Mammary microvascular endothelial cell (primary cell): ENCODE measurements around the gene XRCC6. TPM values are rescaled to one million over a fixed set of nuclear protein-coding genes. Genes with fewer than 3 reads are reported as not detected.

Experiments used
- total RNA-seq: library from RNA; depleted of rRNA; stranded (reverse); fragments of >200 nt; gene quantifications from 2 replicates; pipeline ENCODE4 v1.2.3, GENCODE V29; 2015

The XRCC6 gene
- total RNA-seq, result 431 and 469 TPM in 2 replicates

DNA sequence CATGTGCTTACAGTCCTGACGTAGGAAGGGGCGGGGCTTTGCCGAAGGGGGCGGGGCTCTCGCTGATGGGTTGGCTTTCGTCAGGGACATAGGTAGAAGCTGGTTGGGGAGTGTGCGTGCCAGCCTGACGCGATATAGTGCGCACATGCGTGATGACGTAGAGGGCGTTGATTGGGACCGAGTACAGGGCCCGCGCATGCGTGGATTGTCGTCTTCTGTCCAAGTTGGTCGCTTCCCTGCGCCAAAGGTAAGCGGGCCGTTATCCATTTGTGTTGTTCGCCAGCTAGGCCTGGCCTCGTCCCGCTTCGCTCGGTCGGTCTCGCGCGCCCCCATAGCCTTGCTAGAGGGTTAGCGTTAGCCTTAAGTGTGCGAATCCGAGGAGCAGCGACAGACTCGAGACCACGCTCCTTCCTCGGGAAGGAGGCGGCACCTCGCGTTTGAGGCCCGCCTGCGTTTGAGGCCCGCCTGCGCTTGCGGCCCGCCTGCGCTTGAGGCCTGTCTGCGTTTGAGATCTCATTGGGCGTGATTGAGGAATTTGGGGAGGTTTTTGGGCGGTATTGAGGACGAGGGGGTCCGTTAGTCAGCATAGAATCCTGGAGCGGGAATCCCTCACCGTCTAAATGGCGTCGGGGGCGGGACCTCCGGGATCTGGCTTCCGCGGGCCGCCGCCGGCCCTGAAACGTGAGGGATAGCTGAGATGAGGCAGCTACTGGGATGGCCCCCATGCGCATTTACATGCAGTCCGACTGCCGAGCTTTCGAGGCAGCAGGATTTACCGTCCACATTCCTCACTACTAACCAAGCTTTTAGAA lies at the start of gene XRCC6:
Gene XRCC6 (plus strand): TSS at position 197 of the 812 bp plus-strand sequence. CDS start 710 bp downstream, outside the sequence.

DNA sequence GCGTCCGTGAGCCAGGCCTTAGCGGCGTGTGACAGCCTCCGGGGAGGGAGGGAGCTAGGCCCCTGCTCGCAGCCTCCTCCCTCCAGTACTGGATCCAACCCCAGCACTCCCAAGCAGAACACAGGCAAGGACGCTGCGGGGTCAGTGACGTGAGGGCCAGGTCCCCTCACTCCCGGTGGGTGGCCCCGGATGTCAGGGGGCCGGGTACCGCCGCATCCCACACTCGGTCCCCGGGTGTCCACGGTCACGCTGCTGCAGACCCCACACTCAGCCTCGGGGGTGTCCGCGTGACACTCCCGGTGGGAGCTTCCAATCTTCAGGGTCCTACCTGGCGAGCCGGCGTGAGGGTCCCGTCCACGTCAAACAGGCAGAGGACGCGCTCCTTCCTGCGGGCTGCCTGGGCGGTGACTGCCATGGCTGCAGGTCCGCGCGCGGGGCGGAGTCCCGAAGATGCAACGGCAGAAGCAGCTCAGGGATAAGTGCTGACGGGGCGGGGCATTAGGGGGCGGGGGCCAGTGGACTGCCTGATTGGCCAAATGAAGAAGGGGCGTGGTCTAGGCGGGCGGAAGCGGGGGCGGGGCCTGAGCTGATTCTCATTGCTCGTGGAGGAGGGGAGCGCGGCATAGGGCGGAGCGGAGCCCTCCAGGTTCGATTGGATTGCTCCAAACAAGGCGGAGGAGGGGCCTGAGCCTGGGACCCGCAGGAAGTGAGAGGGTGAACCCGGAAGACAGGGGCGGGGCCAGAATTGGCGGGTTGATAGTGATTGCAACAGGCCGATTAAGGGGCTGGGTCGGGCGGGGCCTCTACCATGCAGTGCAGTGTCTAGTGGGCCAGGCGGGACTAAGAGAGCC lies 31.5 kb upstream of the XRCC6 start, which contains the start of gene PMM1:
Gene PMM1 (minus strand): TSS at position 450 of the 851 bp plus-strand sequence. CDS start 35 bp downstream, at position 415.

DNA sequence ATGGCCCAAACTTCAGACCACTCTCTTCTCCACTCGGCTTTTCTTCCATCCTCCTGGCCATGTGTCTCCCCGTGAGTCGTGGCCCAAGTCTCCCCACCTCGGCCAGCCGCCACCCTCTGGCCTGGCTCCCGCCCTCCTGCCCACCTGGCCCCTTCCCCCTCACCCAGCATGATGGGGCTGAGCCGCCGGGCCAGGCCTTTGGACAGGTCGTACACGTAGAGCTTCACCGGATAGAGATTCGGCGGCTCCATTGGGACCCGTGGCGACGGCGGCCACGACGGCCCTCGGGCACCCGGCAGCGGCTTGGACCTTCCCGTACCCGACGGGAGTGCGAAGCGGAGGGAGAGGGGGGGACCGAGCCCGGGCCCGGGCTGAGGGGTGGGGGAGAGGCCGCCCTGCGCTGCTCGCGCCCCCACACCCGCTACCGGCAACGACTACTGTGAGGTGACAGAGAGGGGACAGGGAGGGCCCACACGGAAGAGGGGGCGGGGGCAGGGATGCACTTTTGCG lies 451 bp upstream of the XRCC6 start, which contains the start of gene DESI1:
Gene DESI1 (minus strand): TSS at position 455 of the 510 bp plus-strand sequence. CDS start 204 bp downstream, at position 251.

DNA sequence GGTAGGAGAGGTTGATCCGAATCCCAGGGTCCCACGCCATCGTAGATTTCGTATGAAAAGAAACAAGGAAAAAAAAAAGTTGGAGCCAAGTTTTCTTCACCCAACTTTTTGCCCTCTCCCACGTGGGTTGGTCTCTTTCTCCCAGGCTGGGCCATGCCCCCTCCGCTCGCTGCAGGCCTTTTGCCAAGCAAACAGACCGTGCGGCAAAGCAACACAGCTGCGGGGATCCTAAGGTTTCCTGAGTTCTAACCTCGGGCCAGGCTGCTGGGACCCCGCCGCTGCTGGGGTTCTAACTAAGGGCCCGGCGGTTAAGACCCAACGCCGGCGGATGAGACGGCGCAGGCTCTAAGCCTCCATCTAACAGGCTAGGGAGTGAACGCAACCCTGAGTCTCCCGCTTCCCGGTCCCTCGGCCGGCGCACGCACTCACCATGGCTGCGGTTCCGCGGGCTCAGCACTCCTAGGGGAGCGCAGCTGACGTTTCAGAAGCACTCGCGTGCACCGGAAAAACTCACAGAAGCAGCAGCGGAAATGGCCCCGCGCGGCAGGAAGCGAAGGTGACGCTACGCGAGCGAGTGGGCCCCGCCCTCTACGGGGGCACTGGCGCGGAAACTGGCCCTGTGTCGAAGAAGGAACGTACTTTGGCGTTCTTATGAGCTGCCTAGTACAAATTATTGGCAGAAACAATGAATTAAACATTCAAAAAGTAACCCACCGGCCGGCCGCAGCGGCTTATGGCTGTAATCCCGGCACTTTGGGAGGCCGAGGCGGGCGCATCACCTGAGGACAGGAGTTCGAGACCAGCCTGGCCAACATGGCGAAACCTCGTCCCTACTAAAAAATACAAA lies 67.5 kb downstream of the XRCC6 start, which contains the start of gene SNU13:
Gene SNU13 (minus strand): TSS at position 503 of the 847 bp plus-strand sequence. CDS start 71 bp downstream, at position 432.

DNA sequence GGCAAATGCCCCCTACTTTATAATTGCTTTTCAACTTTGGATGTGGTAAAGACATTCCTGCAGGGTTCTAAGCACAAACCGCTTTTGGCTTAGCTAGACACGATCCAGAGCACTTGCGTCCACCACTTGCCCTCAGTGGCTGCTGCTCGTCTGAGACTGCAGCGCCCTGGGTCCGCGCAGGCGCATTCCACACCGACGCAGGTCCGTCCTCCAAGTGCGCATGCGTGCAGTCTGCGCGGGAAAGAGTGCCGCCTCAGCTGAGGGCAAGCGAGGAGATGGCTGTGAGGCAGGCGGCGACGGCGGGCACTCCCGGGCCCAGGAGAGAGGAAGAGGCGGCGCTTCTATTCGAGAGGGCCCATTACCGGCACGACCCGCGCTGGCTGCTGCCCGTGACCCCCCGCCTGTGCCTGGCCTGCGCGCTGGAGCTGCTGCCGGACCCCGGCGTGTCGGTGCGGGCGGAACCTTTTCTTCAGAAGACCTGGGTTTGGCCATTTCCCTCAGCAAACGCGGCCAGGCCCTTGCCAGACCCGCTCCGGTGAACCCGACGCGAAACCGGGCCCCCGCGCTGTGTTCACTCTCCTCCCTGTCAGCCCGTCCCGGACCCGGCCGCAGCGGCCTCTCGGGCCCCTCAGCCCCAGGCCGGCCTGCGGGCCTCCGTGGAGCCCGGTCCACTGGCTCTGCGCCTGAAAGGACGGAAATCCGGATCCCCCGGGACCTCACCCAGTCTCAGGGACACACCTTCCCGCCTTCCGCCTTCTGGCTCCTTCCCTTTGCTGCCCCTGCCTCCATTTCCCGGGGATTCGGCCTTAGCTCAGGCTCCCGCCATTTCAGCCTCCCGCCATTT lies 78.4 kb downstream of the XRCC6 start, which contains the start of gene MEI1:
Gene MEI1 (plus strand): TSS at position 240 of the 844 bp plus-strand sequence. CDS start 36 bp downstream, at position 276.

Other genes starting within 250 kb of the XRCC6 start
- 1.9 and 2.1 TPM in 2 replicates for gene TEF, start 239.4 kb upstream of the XRCC6 start, total RNA-seq
- 24.4 and 28.9 TPM in 2 replicates for gene TOB2, start 174.5 kb upstream of the XRCC6 start, total RNA-seq
- gene PHF5A, start 152.6 kb upstream of the XRCC6 start, total RNA-seq, result 60.4 and 77.1 TPM in 2 replicates
- gene ACO2, start 152.2 kb upstream of the XRCC6 start, total RNA-seq, result 83.7 and 94.3 TPM in 2 replicates
- 14.8 and 14.9 TPM in 2 replicates for gene POLR3H, start 76.8 kb upstream of the XRCC6 start, total RNA-seq
- not detected in 2 replicates for gene CSDC2, start 60.3 kb upstream of the XRCC6 start, total RNA-seq
- gene PMM1, start 31.5 kb upstream of the XRCC6 start, total RNA-seq, result 7.3 and 9.8 TPM in 2 replicates
- 49.4 and 53.1 TPM in 2 replicates for gene DESI1, start 252 bp upstream of the XRCC6 start, total RNA-seq
- 161 and 168 TPM in 2 replicates for gene SNU13, start 67.6 kb downstream of the XRCC6 start, total RNA-seq
- 0.54 and 2.2 TPM in 2 replicates for gene MEI1, start 78.2 kb downstream of the XRCC6 start, total RNA-seq
- 5.3 and 7.8 TPM in 2 replicates for gene CCDC134, start 179.4 kb downstream of the XRCC6 start, total RNA-seq
- 59.4 and 60.4 TPM in 2 replicates for gene SREBF2, start 211.8 kb downstream of the XRCC6 start, total RNA-seq